Activated CD8-positive, alpha-beta T cell treated with anti-CD3 and anti-CD28 coated beads for 36 hours (primary cell): ENCODE results near the gene TRIM60. TPM values are rescaled to one million over a fixed set of nuclear protein-coding genes. Genes with fewer than 3 reads are reported as not detected.
"Not testable (repeated sequence)": the region's sequence is repeated elsewhere in the genome, so short reads cannot be mapped to it uniquely, and the experiment has no call there.

Source experiments
- ATAC-seq: fragments of 200-7000 bp; cut with Tn5 transposase; one replicate; pipeline ENCODE4 v1.10.0; 2021; ENCODE audit warnings: mild to moderate bottlenecking, moderate library complexity
- CTCF ChIA-PET: fragments of 350-600 bp; sonication (Branson Sonifier 250); formaldehyde crosslinking; loops from one replicate; lab custom pipeline; 2021; ENCODE audit warnings: antibody characterized with exemption; lab: Charles Lee
- POLR2A ChIA-PET: fragments of 350-600 bp; sonication (Branson Sonifier 250); formaldehyde crosslinking; loops from one replicate; lab custom pipeline; 2021; ENCODE audit warnings: antibody characterized with exemption; lab: Charles Lee
- DNase-seq: peaks from one replicate; pipeline ENCODE4 v3.0.0-alpha.2; 2020
- H3K27ac Mint-ChIP-seq: one replicate; pipeline ENCODE4 v1.8.0; 2021; ENCODE audit warnings: mild to moderate bottlenecking, mixed read lengths
- H3K27me3 Mint-ChIP-seq: one replicate; pipeline ENCODE4 v1.8.0; 2021; ENCODE audit warnings: mixed read lengths
- H3K36me3 Mint-ChIP-seq: one replicate; pipeline ENCODE4 v1.8.0; 2021; ENCODE audit warnings: low read depth, mixed read lengths
- H3K4me1 Mint-ChIP-seq: one replicate; pipeline ENCODE4 v1.8.0; 2021; ENCODE audit warnings: low read depth, mixed read lengths
- H3K4me3 Mint-ChIP-seq: one replicate; pipeline ENCODE4 v1.8.0; 2021; ENCODE audit warnings: mild to moderate bottlenecking, moderate library complexity, mixed read lengths
- H3K9me3 Mint-ChIP-seq: one replicate; pipeline ENCODE4 v1.8.0; 2021; ENCODE audit warnings: mixed read lengths
- intact Hi-C: fragments of 100-400 bp; cut with micrococcal nuclease; formaldehyde crosslinking; loops from one replicate; pipeline ENCODE4 v1.10.0; 2022
- total RNA-seq, 2 experiments: library from RNA; stranded (reverse); gene quantifications; one replicate each; pipeline ENCODE4 v1.2.3, GENCODE V29; 2021
- TF ChIP-seq, protein P1 (sequence below): fragments of 200-600 bp; IDR thresholded peaks from one replicate; pipeline ENCODE4 v1.8.0; 2022; ENCODE audit warnings: antibody characterized with exemption, mild to moderate bottlenecking

Gene TRIM60
- total RNA-seq, 2 experiments from 2014 or later, result not detected

DNA sequence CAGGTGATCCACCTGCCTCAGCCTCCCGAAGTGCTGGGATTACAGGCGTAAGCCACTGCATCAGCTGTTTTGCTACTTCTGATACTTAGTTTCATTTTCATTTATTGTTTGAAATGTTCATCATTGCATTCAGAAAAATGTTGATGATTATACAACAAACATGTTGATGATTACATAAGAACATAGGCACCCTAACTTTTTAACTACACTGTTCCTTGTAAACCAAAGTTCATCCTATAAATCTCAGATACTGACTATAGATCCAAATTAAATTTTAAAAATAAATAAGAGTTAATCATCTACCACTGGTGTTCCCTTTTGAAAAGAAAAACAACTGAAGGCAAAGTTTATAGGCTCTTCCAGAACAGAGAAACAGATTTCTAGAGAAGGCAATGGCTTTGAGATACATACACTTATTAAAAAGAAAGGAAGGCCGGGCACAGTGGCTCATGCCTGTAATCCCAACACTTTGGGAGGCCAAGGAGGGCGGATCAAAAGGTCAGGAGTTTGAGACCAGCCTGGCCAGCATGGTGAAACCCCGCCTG lies 45.3 kb downstream of the TRIM60 start:
- no peak for DNase-seq
- Mint-ChIP-seq H3K4me3 (no peak overlapping the region), H3K27ac (no peak overlapping the region), H3K9me3 (no peaks in the 10 kb centered on the region), H3K4me1 (no peaks in the 10 kb centered on the region), H3K36me3 (peaks cover 22% of the 10 kb centered on the region), H3K27me3 (no peaks in the 10 kb centered on the region)
- POLR2A ChIA-PET, result no interaction called here
- CTCF ChIA-PET, result no interaction called here
- no peak for ATAC-seq
- TF ChIP-seq, protein P1, sequence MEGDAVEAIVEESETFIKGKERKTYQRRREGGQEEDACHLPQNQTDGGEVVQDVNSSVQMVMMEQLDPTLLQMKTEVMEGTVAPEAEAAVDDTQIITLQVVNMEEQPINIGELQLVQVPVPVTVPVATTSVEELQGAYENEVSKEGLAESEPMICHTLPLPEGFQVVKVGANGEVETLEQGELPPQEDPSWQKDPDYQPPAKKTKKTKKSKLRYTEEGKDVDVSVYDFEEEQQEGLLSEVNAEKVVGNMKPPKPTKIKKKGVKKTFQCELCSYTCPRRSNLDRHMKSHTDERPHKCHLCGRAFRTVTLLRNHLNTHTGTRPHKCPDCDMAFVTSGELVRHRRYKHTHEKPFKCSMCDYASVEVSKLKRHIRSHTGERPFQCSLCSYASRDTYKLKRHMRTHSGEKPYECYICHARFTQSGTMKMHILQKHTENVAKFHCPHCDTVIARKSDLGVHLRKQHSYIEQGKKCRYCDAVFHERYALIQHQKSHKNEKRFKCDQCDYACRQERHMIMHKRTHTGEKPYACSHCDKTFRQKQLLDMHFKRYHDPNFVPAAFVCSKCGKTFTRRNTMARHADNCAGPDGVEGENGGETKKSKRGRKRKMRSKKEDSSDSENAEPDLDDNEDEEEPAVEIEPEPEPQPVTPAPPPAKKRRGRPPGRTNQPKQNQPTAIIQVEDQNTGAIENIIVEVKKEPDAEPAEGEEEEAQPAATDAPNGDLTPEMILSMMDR, result no peak
- intact Hi-C loops, result no loop called here

DNA sequence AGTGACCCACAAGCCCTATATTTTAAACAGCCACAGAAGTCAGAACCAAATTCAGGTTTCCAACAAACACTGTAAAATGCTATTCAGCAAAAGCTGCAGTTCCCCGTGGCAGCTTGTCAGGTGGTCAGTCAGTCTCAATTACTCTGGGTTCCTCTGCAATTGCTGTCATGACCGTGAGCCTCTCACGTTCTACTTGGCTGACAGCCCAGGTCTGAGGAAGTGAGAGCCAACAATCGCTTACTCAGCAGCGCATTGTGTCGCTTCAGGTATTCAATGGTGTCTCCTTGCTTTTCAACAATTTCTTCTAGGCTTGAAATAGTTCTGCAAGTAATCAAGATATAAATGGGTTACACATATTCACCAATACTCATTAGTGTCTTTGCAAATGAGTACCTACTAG lies 47.7 kb downstream of the TRIM60 start:
- intact Hi-C loops, result no loop called here
- no peak for ATAC-seq
- H3K9me3 Mint-ChIP-seq, result no peaks in the 10 kb centered on the region
- ChIA-PET CTCF (no interaction called here), POLR2A (no interaction called here)
- TF ChIP-seq, protein P1, result no peak
- no peak for DNase-seq
- H3K27me3 Mint-ChIP-seq, result no peaks in the 10 kb centered on the region
- H3K36me3 Mint-ChIP-seq, result peaks cover 20% of the 10 kb centered on the region
- H3K27ac Mint-ChIP-seq, result no peak overlapping the region
- no peak overlapping the region for H3K4me3 Mint-ChIP-seq
- no peaks in the 10 kb centered on the region for H3K4me1 Mint-ChIP-seq

DNA sequence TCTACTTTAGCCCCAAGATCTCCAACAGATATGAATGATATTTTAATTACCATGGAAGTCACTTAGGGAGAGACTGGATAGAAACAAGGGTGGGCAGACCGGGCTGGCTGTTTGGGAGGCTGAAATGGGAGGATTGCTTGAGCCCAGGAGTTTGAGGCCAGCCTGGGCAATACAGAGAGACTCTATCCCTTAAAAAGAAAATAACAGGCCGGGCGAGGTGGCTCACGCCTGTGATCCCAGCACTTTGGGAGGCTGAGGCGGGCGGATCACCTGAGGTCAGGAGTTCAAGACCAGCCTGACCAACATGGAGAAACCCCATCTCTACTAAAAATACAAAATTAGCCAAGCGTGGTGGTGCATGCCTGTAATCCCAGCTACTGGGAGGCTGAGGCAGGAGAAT lies 53.0 kb downstream of the TRIM60 start:
- ATAC-seq, H3K9me3 Mint-ChIP-seq, H3K27ac Mint-ChIP-seq, H3K27me3 Mint-ChIP-seq, POLR2A ChIA-PET, intact Hi-C loops, DNase-seq, H3K4me1 Mint-ChIP-seq, H3K4me3 Mint-ChIP-seq: not testable (repeated sequence)
- CTCF ChIA-PET, result interaction anchor here (1.5 kb wide), 1 partner anchor 13 kb away, joined by 5 read pairs; no protein-coding TSS in a partner anchor
- H3K36me3 Mint-ChIP-seq, result peaks cover 26% of the 10 kb centered on the region

DNA sequence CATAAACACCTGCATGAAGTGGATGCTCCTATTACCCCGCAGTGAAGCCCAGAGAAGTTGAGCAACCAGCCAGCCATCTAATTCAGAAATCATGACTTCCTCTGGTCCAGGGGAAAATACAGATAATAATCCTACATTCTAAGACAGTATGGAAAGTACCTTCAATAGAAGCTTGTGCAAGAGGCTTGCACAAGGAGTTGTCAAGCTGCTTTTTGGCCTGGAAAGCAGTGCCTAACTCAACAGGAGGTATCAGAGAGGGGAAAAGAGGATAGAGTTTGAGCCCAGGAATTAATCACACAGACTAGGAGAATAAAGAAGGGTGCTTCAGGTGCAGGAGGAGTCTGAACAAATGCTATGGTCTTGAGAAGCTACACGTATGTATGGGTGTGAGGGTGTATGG lies 54.1 kb downstream of the TRIM60 start:
- TF ChIP-seq, protein P1, result no peak
- Mint-ChIP-seq H3K9me3 (no peaks in the 10 kb centered on the region), H3K36me3 (peaks cover 25% of the 10 kb centered on the region), H3K27ac (no peak overlapping the region), H3K27me3 (no peaks in the 10 kb centered on the region), H3K4me3 (no peak overlapping the region), H3K4me1 (no peaks in the 10 kb centered on the region)
- POLR2A ChIA-PET, result no interaction called here
- no peak for ATAC-seq
- no peak for DNase-seq
- intact Hi-C loops, result no loop called here
- CTCF ChIA-PET, result interaction anchor here (1.5 kb wide), 1 partner anchor 11 kb away, joined by 5 read pairs; no protein-coding TSS in a partner anchor

DNA sequence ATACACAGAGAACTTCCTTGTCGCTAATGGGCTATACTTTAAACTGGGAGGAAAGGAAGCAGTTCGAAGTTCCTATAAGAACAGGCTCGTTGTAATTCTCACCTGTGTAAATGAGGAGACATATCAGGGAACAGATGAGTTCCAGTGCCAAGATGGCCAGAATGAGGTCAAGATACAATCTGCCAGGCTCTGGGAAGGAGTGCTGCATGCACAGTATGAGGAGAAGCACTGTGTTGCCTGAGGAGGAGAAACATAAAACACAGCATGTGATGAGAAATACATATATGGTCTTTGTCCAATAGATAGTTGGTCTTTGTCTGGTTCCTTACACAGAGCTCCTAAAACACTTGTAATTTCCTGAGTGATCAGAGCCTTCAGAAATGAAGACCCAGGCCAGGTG lies 56.6 kb downstream of the TRIM60 start:
- peaks cover 25% of the 10 kb centered on the region for H3K36me3 Mint-ChIP-seq
- ATAC-seq (no peak), DNase-seq (no peak)
- intact Hi-C loops, result no loop called here
- no peak overlapping the region for H3K4me3 Mint-ChIP-seq
- no peaks in the 10 kb centered on the region for H3K9me3 Mint-ChIP-seq
- TF ChIP-seq, protein P1, result no peak
- no peaks in the 10 kb centered on the region for H3K27me3 Mint-ChIP-seq
- CTCF ChIA-PET, result no interaction called here
- H3K4me1 Mint-ChIP-seq, result no peaks in the 10 kb centered on the region
- POLR2A ChIA-PET, result no interaction called here
- H3K27ac Mint-ChIP-seq, result no peak overlapping the region

Other genes starting within 250 kb of the TRIM60 start
- gene APELA, start 154.8 kb upstream of the TRIM60 start, total RNA-seq, result not detected
- 1 to 10 TPM; 1.1 to 1.2 TPM for gene TRIM61, start 54.3 kb upstream of the TRIM60 start, total RNA-seq
- not detected for gene TRIM75, start 21.9 kb downstream of the TRIM60 start, total RNA-seq
- 10 to 100 TPM in 1 of 2 experiments, 1 to 10 TPM in 1; 7.9 to 10.6 TPM for gene TMEM192, start 80.9 kb downstream of the TRIM60 start, total RNA-seq
- 10 to 100 TPM; 24.5 to 29.4 TPM for gene KLHL2, start 175.6 kb downstream of the TRIM60 start, total RNA-seq